HUDEP-2 (cell line): ENCODE results near the gene B4GALT6.
"Not testable (repeated sequence)": the region's sequence is repeated elsewhere in the genome, so short reads cannot be mapped to it uniquely, and the experiment has no call there.

Experiments used
- DNase-seq, 76 experiments: peaks; one replicate each; lab custom pipeline; 2025; ENCODE audit not compliant: unreplicated experiment in 76 of 76; lab: John Stamatoyannopoulos, UW

B4GALT6 gene

GRCh38 chr18:31684279-31685096 lies at the start of gene B4GALT6:
Gene B4GALT6 (minus strand): TSS chr18:31684581. CDS start chr18:31684426, 155 bp downstream.
- DNase-seq: peak in 4 of 76 experiments; percentile 1 to 18 (median 2)

GRCh38 chr18:31731628-31732027 lies 47.2 kb upstream of the B4GALT6 start:
- no peak for DNase-seq

- not testable (repeated sequence) for DNase-seq
Observed at GRCh38 chr18:31729196-31729595, 44.8 kb upstream of the B4GALT6 start.

GRCh38 chr18:31723990-31724711 lies 39.8 kb upstream of the B4GALT6 start:
- no peak for DNase-seq

- no peak for DNase-seq
Observed at GRCh38 chr18:31723639-31723989, 39.2 kb upstream of the B4GALT6 start.

- peak in 67 of 76 experiments; percentile 7 to 87 (median 57) for DNase-seq
Observed at GRCh38 chr18:31722369-31722957, 38.1 kb upstream of the B4GALT6 start.

- DNase-seq: no peak
Observed at GRCh38 chr18:31721601-31722000, 37.2 kb upstream of the B4GALT6 start.

GRCh38 chr18:31720867-31721266 lies 36.5 kb upstream of the B4GALT6 start:
- DNase-seq: no peak

GRCh38 chr18:31719363-31720006 lies 35.1 kb upstream of the B4GALT6 start:
- no peak for DNase-seq

GRCh38 chr18:31718386-31718785 lies 34.0 kb upstream of the B4GALT6 start:
- DNase-seq: no peak

GRCh38 chr18:31716362-31716761 lies 32.0 kb upstream of the B4GALT6 start:
- no peak for DNase-seq

- no peak for DNase-seq
Observed at GRCh38 chr18:31711365-31712172, 27.2 kb upstream of the B4GALT6 start.

GRCh38 chr18:31710826-31711225 lies 26.4 kb upstream of the B4GALT6 start:
- DNase-seq: peak in 4 of 76 experiments; percentile 2 to 18 (median 10)

GRCh38 chr18:31707815-31708214 lies 23.4 kb upstream of the B4GALT6 start:
- no peak for DNase-seq

- no peak for DNase-seq
Observed at GRCh38 chr18:31702449-31702848, 18.1 kb upstream of the B4GALT6 start.

- DNase-seq: no peak
Observed at GRCh38 chr18:31701744-31702143, 17.4 kb upstream of the B4GALT6 start.

- no peak for DNase-seq
Observed at GRCh38 chr18:31700990-31701389, 16.6 kb upstream of the B4GALT6 start.

- no peak for DNase-seq
Observed at GRCh38 chr18:31697351-31698298, 13.2 kb upstream of the B4GALT6 start.

- no peak for DNase-seq
Observed at GRCh38 chr18:31695989-31696388, 11.6 kb upstream of the B4GALT6 start.
